SK-N-SH (cell line): Measurements from ENCODE around the gene ROR2.

ENCODE experiments used
- CTCF ChIP-seq: fragments of 200-600 bp; sonication (generic); IDR thresholded peaks from 2 replicates; pipeline ENCODE4 v1.6.1; 2017; ENCODE audit warnings: antibody characterized with exemption, mild to moderate bottlenecking, moderate library complexity
- ELF1 ChIP-seq: IDR thresholded peaks from 2 replicates; pipeline ENCODE4 v1.4.0; 2012
- EZH2phosphoT487 ChIP-seq: fragments of 200-600 bp; sonication (generic); IDR thresholded peaks from 2 replicates; pipeline ENCODE4 v1.6.1; 2017; ENCODE audit warnings: low read depth, mixed run types, mild to moderate bottlenecking, antibody characterized with exemption, moderate library complexity, borderline replicate concordance
- GATA2 ChIP-seq: sonication (generic); formaldehyde crosslinking; IDR thresholded peaks from 2 replicates; pipeline ENCODE4 v1.5.0; 2020; ENCODE audit warnings: mild to moderate bottlenecking, missing genetic modification reagents
- JUND ChIP-seq: IDR thresholded peaks from 2 replicates; pipeline ENCODE4 v1.4.0; 2012
- MAX ChIP-seq: IDR thresholded peaks from 2 replicates; pipeline ENCODE4 v1.4.0; 2012; ENCODE audit warnings: low read depth
- NRF1 ChIP-seq: IDR thresholded peaks from 2 replicates; pipeline ENCODE4 v1.6.1; 2012; ENCODE audit warnings: low read depth, mild to moderate bottlenecking, low read length
- PBX3 ChIP-seq: IDR thresholded peaks from 2 replicates; pipeline ENCODE4; 2012
- REST ChIP-seq: IDR thresholded peaks from 2 replicates; pipeline ENCODE4 v1.6.1; 2012; ENCODE audit warnings: mild to moderate bottlenecking, low read depth, low read length, moderate library complexity
- TAF1 ChIP-seq: IDR thresholded peaks from 2 replicates; pipeline ENCODE4 v1.6.1; 2012; ENCODE audit warnings: low read depth, mild to moderate bottlenecking, low read length, moderate library complexity, borderline replicate concordance
- TCF12 ChIP-seq: IDR thresholded peaks from 2 replicates; pipeline ENCODE4 v1.4.0; 2012
- YY1 ChIP-seq: IDR thresholded peaks from 2 replicates; pipeline ENCODE4 v1.4.0; 2012; ENCODE audit warnings: low read depth, mild to moderate bottlenecking
- ZBTB33 ChIP-seq: IDR thresholded peaks from 2 replicates; pipeline ENCODE4 v1.4.0; 2012; ENCODE audit warnings: low read depth, borderline replicate concordance

GRCh38 chr9:91843623-91844148 is 106.3 kb downstream of the ROR2 start:
- TF ChIP-seq NRF1 = no peak
- no peak for TF ChIP-seq CTCF
- no peak for TF ChIP-seq JUND
- TF ChIP-seq TCF12 = no peak
- no peak for TF ChIP-seq TAF1
- TF ChIP-seq EZH2phosphoT487 = no peak
- TF ChIP-seq ZBTB33 = no peak
- TF ChIP-seq MAX = no peak
- TF ChIP-seq REST = no peak
- no peak for TF ChIP-seq GATA2 (CRISPR knock-in tag)
- no peak for TF ChIP-seq ELF1
- no peak for TF ChIP-seq YY1
- no peak for TF ChIP-seq PBX3
